Adipocyte (in vitro differentiated cells): Measurements from ENCODE around the gene SLC22A9.
"Not testable (repeated sequence)": the region's sequence is repeated elsewhere in the genome, so short reads cannot be mapped to it uniquely, and the experiment has no call there.

Source experiments
- DNase-seq: peaks from one replicate; pipeline ENCODE4 v3.0.0-alpha.2; 2015; ENCODE audit warnings: low read depth
- H3K27me3 ChIP-seq: replicated peaks from 2 replicates; pipeline ENCODE4 v1.7.0; 2013; ENCODE audit warnings: mild to moderate bottlenecking, low read length, moderate library complexity; ENCODE audit not compliant: control insufficient read depth, insufficient read depth
- H3K36me3 ChIP-seq: 2 replicates; pipeline ENCODE4 v1.7.0; 2013; ENCODE audit warnings: low read length, mild to moderate bottlenecking, moderate library complexity; ENCODE audit not compliant: control insufficient read depth, insufficient read depth, severe bottlenecking
- H3K4me1 ChIP-seq: 2 replicates; pipeline ENCODE4 v1.7.0; 2013; ENCODE audit warnings: mild to moderate bottlenecking, low read length, moderate library complexity; ENCODE audit not compliant: control insufficient read depth, insufficient read depth
- H3K4me3 ChIP-seq: 2 replicates; pipeline ENCODE4 v1.7.0; 2013; ENCODE audit warnings: mild to moderate bottlenecking, low read length, moderate library complexity
- H3K9ac ChIP-seq: 2 replicates; pipeline ENCODE4 v1.7.0; 2013; ENCODE audit warnings: mild to moderate bottlenecking, low read length, moderate library complexity
- H3K9me3 ChIP-seq: 2 replicates; pipeline ENCODE4 v1.7.0; 2013; ENCODE audit warnings: mild to moderate bottlenecking, low read length, moderate library complexity; ENCODE audit not compliant: control insufficient read depth

SLC22A9 gene

DNA sequence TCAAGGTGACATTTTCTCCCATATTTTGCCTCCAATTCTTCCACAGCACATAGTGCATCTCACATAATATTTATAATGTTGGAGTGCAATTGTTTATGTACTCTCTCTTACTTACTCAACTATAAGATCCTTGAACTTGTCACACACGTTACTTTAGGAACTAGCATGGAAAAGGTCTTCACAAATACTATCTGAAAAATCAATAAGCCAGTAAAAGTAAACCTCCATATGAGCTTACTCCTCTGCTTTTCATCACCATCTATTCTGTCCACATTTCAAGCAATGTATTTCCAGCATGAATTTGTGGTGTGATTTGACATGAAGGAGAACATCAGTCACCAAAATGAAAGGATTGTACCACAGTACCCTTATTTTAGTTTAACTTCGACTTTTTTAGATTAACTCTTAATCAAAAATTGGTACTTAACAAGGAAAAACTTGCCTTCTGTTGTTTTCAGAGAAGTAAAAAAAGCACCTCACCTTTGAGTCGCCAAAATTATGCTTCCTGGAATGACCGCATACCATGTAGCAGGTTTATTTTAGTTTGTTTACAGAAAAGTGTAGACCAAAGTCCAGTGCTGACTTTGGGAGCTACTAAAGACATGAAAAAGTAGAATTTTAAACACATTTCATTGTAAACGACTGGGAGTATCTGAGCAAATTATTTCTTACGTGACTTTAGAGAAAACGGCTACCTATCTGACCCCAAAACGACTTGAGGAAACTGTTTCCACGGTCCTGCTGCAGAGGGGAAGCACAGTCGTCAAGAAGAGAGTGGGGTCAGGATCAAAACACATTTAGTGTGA is at the start of gene SLC22A9:
Gene SLC22A9 (plus strand): TSS at position 621 of the 806 bp plus-strand sequence. CDS start 272 bp downstream, outside the sequence.
- Histone ChIP-seq H3K9me3 (no peaks in the 10 kb centered on the region), H3K9ac (no peak within 1 kb of the TSS), H3K4me3 (no peak within 1 kb of the TSS), H3K4me1 (no peaks in the 10 kb centered on the region), H3K27me3 (no peaks in the 10 kb centered on the region), H3K36me3 (no peaks in the 10 kb centered on the region)
- no peak for DNase-seq

DNA sequence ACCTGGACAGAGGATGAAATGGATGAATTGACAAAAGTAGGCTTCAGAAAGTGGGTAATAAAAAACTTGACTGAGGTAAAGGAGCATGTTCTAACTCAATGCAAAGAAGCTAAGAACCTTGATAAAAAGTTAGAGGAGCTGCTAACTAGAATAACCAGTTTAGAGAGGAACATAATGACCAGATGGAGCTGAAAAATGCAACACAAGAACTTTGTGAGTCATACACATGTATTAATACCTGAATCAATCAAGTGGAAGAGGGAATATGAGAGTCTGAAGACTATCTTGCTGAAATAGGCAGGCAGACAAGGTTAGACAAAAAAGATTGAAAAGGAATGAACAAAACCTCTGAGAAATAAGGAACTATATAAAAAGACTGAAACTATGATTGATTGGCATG is 47.9 kb upstream of the SLC22A9 start:
- Histone ChIP-seq H3K36me3 (no peaks in the 10 kb centered on the region), H3K9ac (no peak overlapping the region), H3K4me1 (no peaks in the 10 kb centered on the region), H3K4me3 (no peak overlapping the region), H3K27me3 (no peaks in the 10 kb centered on the region), H3K9me3 (peaks cover 10% of the 10 kb centered on the region)
- no peak for DNase-seq

DNA sequence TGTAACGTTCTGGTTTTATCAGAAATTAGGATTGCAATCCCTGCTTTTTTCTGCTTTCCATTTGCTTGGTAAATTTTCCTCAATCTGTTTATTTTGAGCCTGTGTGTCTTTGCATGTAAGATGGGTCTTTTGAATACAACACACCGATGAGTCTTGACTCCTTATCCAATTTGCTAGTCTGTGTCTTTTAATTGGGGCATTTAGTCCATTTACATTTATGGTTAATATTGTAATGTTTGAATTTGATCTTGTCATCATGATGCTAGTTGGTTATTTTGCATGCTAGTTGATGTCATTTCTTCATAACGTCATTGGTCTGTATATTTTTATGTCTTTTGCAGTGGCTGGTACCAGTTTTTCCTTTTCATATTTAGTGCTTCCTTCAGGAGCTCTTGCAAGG is 34.5 kb upstream of the SLC22A9 start:
- H3K4me3 ChIP-seq, H3K27me3 ChIP-seq, H3K9ac ChIP-seq, H3K4me1 ChIP-seq, H3K36me3 ChIP-seq, DNase-seq: not testable (repeated sequence)
- H3K9me3 ChIP-seq = peaks cover 25% of the 10 kb centered on the region

DNA sequence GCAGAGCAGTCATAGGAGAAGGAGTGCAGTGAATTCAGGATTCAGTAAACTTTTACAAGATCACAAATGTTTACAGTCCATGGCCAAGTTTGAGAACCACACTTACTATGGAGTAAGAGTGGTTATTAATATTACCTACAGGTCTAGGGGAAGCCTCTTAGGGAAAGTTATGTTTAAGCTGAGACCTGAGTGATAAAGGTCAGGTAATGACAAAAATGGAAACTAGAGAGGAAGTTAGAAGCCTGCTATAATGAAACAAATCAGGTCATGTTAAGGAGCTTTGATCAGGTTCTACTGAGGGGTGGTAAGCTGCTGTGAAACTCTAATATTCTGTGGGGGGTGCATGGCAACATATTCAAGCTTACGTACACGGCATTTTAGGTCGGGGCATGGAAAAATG is 32.5 kb upstream of the SLC22A9 start:
- H3K4me3 ChIP-seq = no peak overlapping the region
- DNase-seq = no peak
- H3K9ac ChIP-seq = no peak overlapping the region
- H3K9me3 ChIP-seq = peaks cover 23% of the 10 kb centered on the region
- H3K36me3 ChIP-seq = no peaks in the 10 kb centered on the region
- no peaks in the 10 kb centered on the region for H3K27me3 ChIP-seq
- no peaks in the 10 kb centered on the region for H3K4me1 ChIP-seq

GRCh38 chr11:63343130-63343529 is 26.5 kb upstream of the SLC22A9 start:
- no peaks in the 10 kb centered on the region for H3K9me3 ChIP-seq
- H3K4me3 ChIP-seq = no peak overlapping the region

GRCh38 chr11:63352144-63352543 is 17.4 kb upstream of the SLC22A9 start:
- H3K9ac ChIP-seq = no peak overlapping the region
- H3K9me3 ChIP-seq = peaks cover 11% of the 10 kb centered on the region
- H3K27me3 ChIP-seq = no peaks in the 10 kb centered on the region
- no peak overlapping the region for H3K4me3 ChIP-seq
- H3K36me3 ChIP-seq = no peaks in the 10 kb centered on the region
- no peaks in the 10 kb centered on the region for H3K4me1 ChIP-seq
- no peak for DNase-seq

More at GRCh38 chr11:63343130-63343529, 26.5 kb upstream of the SLC22A9 start:
- Histone ChIP-seq H3K4me1 (no peaks in the 10 kb centered on the region), H3K36me3 (no peaks in the 10 kb centered on the region), H3K27me3 (no peaks in the 10 kb centered on the region), H3K9ac (no peak overlapping the region)
- DNase-seq = no peak

DNA sequence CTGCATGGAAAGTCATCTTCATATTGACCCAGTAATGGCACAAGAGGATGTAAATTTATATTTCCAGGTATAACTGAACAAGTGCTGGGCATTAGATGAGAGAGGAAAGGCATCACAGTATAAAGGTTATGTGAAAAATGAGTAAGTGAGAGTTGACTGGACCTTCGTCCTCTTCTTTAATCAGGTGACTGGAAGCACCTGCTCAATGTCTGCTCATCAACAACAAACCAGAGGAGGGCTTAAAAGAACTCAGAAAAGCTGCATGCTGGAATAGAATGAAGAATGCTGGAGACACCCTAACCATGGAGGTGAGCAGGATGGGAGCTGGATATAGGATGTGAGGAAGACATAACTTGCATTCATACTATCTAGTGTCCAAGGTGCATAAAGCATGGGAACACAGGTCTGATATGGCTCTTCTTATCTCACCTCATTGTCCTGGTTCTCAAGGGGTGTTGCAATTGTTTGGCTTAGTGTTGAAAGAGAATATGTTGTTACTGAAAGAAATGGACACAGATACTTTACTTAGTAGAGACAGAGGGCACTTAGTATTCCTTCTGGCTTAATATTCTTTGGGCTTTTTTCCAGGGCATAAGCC is 7.3 kb upstream of the SLC22A9 start:
- H3K9me3 ChIP-seq = peaks cover 3% of the 10 kb centered on the region
- no peaks in the 10 kb centered on the region for H3K36me3 ChIP-seq
- no peak overlapping the region for H3K9ac ChIP-seq
- no peak for DNase-seq
- peaks cover 8% of the 10 kb centered on the region for H3K4me1 ChIP-seq
- H3K4me3 ChIP-seq = no peak overlapping the region
- no peaks in the 10 kb centered on the region for H3K27me3 ChIP-seq

DNA sequence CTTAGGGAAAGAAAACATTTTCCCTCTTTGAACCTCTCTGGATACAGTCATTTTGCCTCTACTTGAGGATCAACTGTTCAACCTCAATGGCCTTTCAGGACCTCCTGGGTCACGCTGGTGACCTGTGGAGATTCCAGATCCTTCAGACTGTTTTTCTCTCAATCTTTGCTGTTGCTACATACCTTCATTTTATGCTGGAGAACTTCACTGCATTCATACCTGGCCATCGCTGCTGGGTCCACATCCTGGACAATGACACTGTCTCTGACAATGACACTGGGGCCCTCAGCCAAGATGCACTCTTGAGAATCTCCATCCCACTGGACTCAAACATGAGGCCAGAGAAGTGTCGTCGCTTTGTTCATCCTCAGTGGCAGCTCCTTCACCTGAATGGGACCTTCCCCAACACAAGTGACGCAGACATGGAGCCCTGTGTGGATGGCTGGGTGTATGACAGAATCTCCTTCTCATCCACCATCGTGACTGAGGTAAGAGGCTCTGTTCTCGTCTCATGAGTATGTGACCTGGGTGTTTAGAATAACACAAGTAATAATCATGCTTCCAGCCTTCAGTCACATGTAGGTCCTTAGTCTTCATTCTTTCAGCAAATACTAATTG is 495 bp downstream of the SLC22A9 start:
- no peaks in the 10 kb centered on the region for H3K9me3 ChIP-seq
- no peaks in the 10 kb centered on the region for H3K4me1 ChIP-seq
- no peak overlapping the region for H3K4me3 ChIP-seq
- H3K9ac ChIP-seq = no peak overlapping the region
- no peaks in the 10 kb centered on the region for H3K27me3 ChIP-seq
- no peak for DNase-seq
- H3K36me3 ChIP-seq = no peaks in the 10 kb centered on the region

DNA sequence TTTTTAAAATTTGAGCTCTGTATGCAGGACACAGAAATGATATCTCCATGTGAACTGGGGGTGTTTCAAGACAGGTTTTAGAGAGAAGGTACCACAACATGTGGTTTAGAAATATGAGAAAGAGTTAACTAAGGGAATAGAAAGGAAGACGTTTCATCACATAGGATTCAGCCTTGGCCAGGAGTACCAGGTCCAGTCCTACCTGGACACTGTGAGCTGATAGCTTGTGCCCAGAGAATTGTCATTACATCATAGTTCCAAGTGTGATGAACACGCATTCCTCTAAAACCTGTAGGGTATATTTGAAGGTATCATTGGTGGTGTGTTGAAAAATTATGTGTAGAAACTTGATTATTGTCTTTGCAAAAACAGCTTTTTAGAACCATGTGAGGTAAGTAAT is 1.8 kb downstream of the SLC22A9 start:
- H3K4me3 ChIP-seq = no peak overlapping the region
- DNase-seq = no peak
- no peaks in the 10 kb centered on the region for H3K36me3 ChIP-seq
- no peaks in the 10 kb centered on the region for H3K27me3 ChIP-seq
- no peaks in the 10 kb centered on the region for H3K4me1 ChIP-seq
- H3K9ac ChIP-seq = no peak overlapping the region
- no peaks in the 10 kb centered on the region for H3K9me3 ChIP-seq

GRCh38 chr11:63375434-63375833 is 5.8 kb downstream of the SLC22A9 start:
- Histone ChIP-seq H3K4me3 (no peak overlapping the region), H3K4me1 (no peaks in the 10 kb centered on the region), H3K9ac (no peak overlapping the region), H3K9me3 (peaks cover 6% of the 10 kb centered on the region), H3K36me3 (no peaks in the 10 kb centered on the region), H3K27me3 (no peaks in the 10 kb centered on the region)
- DNase-seq = no peak

- H3K27me3 ChIP-seq = no peaks in the 10 kb centered on the region
- no peak overlapping the region for H3K4me3 ChIP-seq
- peaks cover 27% of the 10 kb centered on the region for H3K9me3 ChIP-seq
- H3K9ac ChIP-seq = no peak overlapping the region
- no peaks in the 10 kb centered on the region for H3K36me3 ChIP-seq
- H3K4me1 ChIP-seq = no peaks in the 10 kb centered on the region
- no peak for DNase-seq
These were observed 10.5 kb downstream of the SLC22A9 start for GRCh38 chr11:63380130-63380529.
